HG03457 (cell line): ENCODE measurements around the gene DNASE1L3.
"Not testable (repeated sequence)": the region's sequence is repeated elsewhere in the genome, so short reads cannot be mapped to it uniquely, and the experiment has no call there.

Experiments used
- ATAC-seq: cut with Tn5 transposase; IDR thresholded peaks from one replicate; pipeline ENCODE4 v1.9.1; 2021; ENCODE audit warnings: moderate number of reproducible peaks; ENCODE audit not compliant: unreplicated experiment

The DNASE1L3 gene

GRCh38 chr3:58202917-58203360 lies 7.8 kb downstream of the DNASE1L3 start:
- ATAC-seq = peak; percentile 62

GRCh38 chr3:58201451-58201850 lies 9.3 kb downstream of the DNASE1L3 start:
- not testable (repeated sequence) for ATAC-seq

GRCh38 chr3:58200846-58201355 lies 9.9 kb downstream of the DNASE1L3 start:
- ATAC-seq = no peak

GRCh38 chr3:58200121-58200709 lies 10.6 kb downstream of the DNASE1L3 start:
- ATAC-seq = no peak

- no peak for ATAC-seq
Measured at GRCh38 chr3:58198804-58199203, 12.0 kb downstream of the DNASE1L3 start.

- ATAC-seq = no peak
Measured at GRCh38 chr3:58198362-58198761, 12.4 kb downstream of the DNASE1L3 start.

- ATAC-seq = no peak
Measured at GRCh38 chr3:58197588-58197987, 13.2 kb downstream of the DNASE1L3 start.

GRCh38 chr3:58193682-58194407 lies 16.9 kb downstream of the DNASE1L3 start:
- ATAC-seq = no peak

- ATAC-seq = no peak
Measured at GRCh38 chr3:58192069-58192468, 18.7 kb downstream of the DNASE1L3 start.

- ATAC-seq = no peak
Measured at GRCh38 chr3:58191361-58191991, 19.3 kb downstream of the DNASE1L3 start.

- ATAC-seq = no peak
Measured at GRCh38 chr3:58190882-58191281, 19.9 kb downstream of the DNASE1L3 start.

GRCh38 chr3:58190291-58190690 lies 20.5 kb downstream of the DNASE1L3 start:
- ATAC-seq = no peak

GRCh38 chr3:58189691-58190090 lies 21.1 kb downstream of the DNASE1L3 start:
- ATAC-seq = no peak

GRCh38 chr3:58188921-58189451 lies 21.8 kb downstream of the DNASE1L3 start:
- no peak for ATAC-seq

GRCh38 chr3:58188173-58188564 lies 22.6 kb downstream of the DNASE1L3 start:
- ATAC-seq = no peak

GRCh38 chr3:58184982-58185360 lies 25.8 kb downstream of the DNASE1L3 start:
- no peak for ATAC-seq

GRCh38 chr3:58184309-58184981 lies 26.3 kb downstream of the DNASE1L3 start:
- ATAC-seq = no peak

- no peak for ATAC-seq
Measured at GRCh38 chr3:58183891-58184290, 26.9 kb downstream of the DNASE1L3 start.

- ATAC-seq = no peak
Measured at GRCh38 chr3:58183221-58183620, 27.6 kb downstream of the DNASE1L3 start.

GRCh38 chr3:58180940-58181587 lies 29.7 kb downstream of the DNASE1L3 start:
- ATAC-seq = no peak
